NB4 (cell line): Measurements from ENCODE around the gene CAMTA1.

Experiments used
- CTCF ChIP-seq: IDR thresholded peaks from one replicate; pipeline ENCODE4 v1.5.1; 2012; ENCODE audit warnings: low read depth, low read length
- MAX ChIP-seq: IDR thresholded peaks from 2 replicates; pipeline ENCODE4 v1.6.1; 2011; ENCODE audit warnings: low read depth, low read length
- MYC ChIP-seq: IDR thresholded peaks from 2 replicates; pipeline ENCODE4 v1.6.1; 2011; ENCODE audit warnings: low read depth, low read length
- POLR2A ChIP-seq: IDR thresholded peaks from 2 replicates; pipeline ENCODE4 v1.6.1; 2011; ENCODE audit warnings: mild to moderate bottlenecking; ENCODE audit not compliant: insufficient read length; ENCODE audit errors: extremely low read depth

GRCh38 chr1:6869545-6869944 lies 84.3 kb downstream of the CAMTA1 start:
- TF ChIP-seq CTCF (no peak), MAX (no peak), POLR2A (no peak), MYC (no peak)
